GM12878 (cell line): Measurements from ENCODE around the gene BMPR1B. TPM values are rescaled to one million over a fixed set of nuclear protein-coding genes. Genes with fewer than 3 reads are reported as not detected.

Experiments
- ATAC-seq: fragments of 200-7000 bp; cut with Tn5 transposase; 3 replicates; pipeline ENCODE4 v1.9.1; 2020; ENCODE audit warnings: mild to moderate bottlenecking, moderate library complexity
- BruUV-seq: library from RNA; stranded (reverse); fragments of 400-500 nt; replicated peaks from 2 replicates; lab custom pipeline; 2021; lab: Mats Ljungman, UMichigan
- CTCF ChIA-PET: fragments of 300-600 bp; sonication (Branson Sonifier 250); formaldehyde crosslinking; extraction: SDS; loops from one replicate; lab custom pipeline; 2021; ENCODE audit warnings: inconsistent platforms; lab: Yijun Ruan, JAX
- POLR2A ChIA-PET: fragments of 350-600 bp; formaldehyde crosslinking; extraction: SDS; loops from one replicate; lab custom pipeline; 2021; ENCODE audit warnings: inconsistent platforms; lab: Charles Lee
- RAD21 ChIA-PET: fragments of 300-600 bp; sonication (Branson Sonifier 250); formaldehyde crosslinking; loops from one replicate; lab custom pipeline; 2023; ENCODE audit warnings: antibody characterized with exemption; ENCODE audit not compliant: unreplicated experiment; lab: Charles Lee
- SMC1A ChIA-PET: fragments of 300-600 bp; sonication (Branson Sonifier 250); formaldehyde crosslinking; loops from one replicate; lab custom pipeline; 2023; ENCODE audit not compliant: unreplicated experiment, uncharacterized antibody; lab: Charles Lee
- DNase-seq: peaks from one replicate; pipeline ENCODE4 v3.0.0-alpha.2; 2011; ENCODE audit warnings: low read depth, low spot score
- FAIRE-seq: peaks from 3 replicates; lab custom pipeline; 2011; peaks lifted over from hg19 to GRCh38; lab: Jason Lieb, UNC
- H2AFZ ChIP-seq: 2 replicates; pipeline ENCODE4 v1.6.0; 2011; ENCODE audit warnings: low read depth, low read length, control low read depth; ENCODE audit not compliant: control insufficient read depth
- H3K27ac ChIP-seq: 2 replicates; pipeline ENCODE4 v1.5.1; 2011; ENCODE audit warnings: control low read depth; ENCODE audit not compliant: control insufficient read depth, insufficient read depth
- H3K27me3 ChIP-seq, 2 experiments: replicated peaks in 1 of 2; 2 replicates each; pipeline versions ENCODE4 v1.6.0 to v1.6.1; 2011; ENCODE audit warnings: low read length in 1 of 2; ENCODE audit not compliant: control insufficient read depth in 2 of 2, insufficient read depth in 2 of 2
- H3K36me3 ChIP-seq, 2 experiments: 2 replicates each; pipeline ENCODE4 v1.5.1; 2011; ENCODE audit warnings: low read length in 1 of 2; ENCODE audit not compliant: control insufficient read depth in 2 of 2, insufficient read depth in 2 of 2
- H3K4me1 ChIP-seq: 2 replicates; pipeline ENCODE4 v1.6.1; 2011; ENCODE audit warnings: mild to moderate bottlenecking, low read length, moderate library complexity, mixed read lengths; ENCODE audit not compliant: control insufficient read depth, insufficient read depth
- H3K4me2 ChIP-seq: 2 replicates; pipeline ENCODE4 v1.6.0; 2011; ENCODE audit warnings: control low read depth; ENCODE audit not compliant: control insufficient read depth, insufficient read depth
- H3K4me3 ChIP-seq: fragments of 200-600 bp; sonication (generic); 2 replicates; pipeline ENCODE4 v1.5.1; 2016
- H3K79me2 ChIP-seq: 2 replicates; pipeline ENCODE4 v1.6.0; 2011; ENCODE audit warnings: low read length; ENCODE audit not compliant: control insufficient read depth, insufficient read depth
- H3K9ac ChIP-seq: 2 replicates; pipeline ENCODE4 v1.8.0; 2011; ENCODE audit warnings: low read length, control low read depth, mixed read lengths; ENCODE audit not compliant: control insufficient read depth, insufficient read depth
- H3K9me3 ChIP-seq: replicated peaks from 3 replicates; pipeline ENCODE4 v1.5.1; 2011; ENCODE audit warnings: mild to moderate bottlenecking, low read length; ENCODE audit not compliant: control insufficient read depth, insufficient read depth
- H4K20me1 ChIP-seq: 2 replicates; pipeline ENCODE4 v1.6.0; 2011; ENCODE audit not compliant: control insufficient read depth, insufficient read depth
- BRCA1 ChIP-seq: IDR thresholded peaks from 2 replicates; pipeline ENCODE4 v1.6.1; 2011; ENCODE audit warnings: low read depth, low read length, improper control_type of control experiment
- CBFB ChIP-seq: IDR thresholded peaks from 2 replicates; pipeline ENCODE4 v1.6.1; 2016; ENCODE audit warnings: antibody characterized with exemption, low read depth
- CHD1 ChIP-seq: IDR thresholded peaks from 2 replicates; pipeline ENCODE4 v1.6.1; 2012; ENCODE audit warnings: low read depth, low read length, improper control_type of control experiment
- EZH2 ChIP-seq: IDR thresholded peaks from 2 replicates; pipeline ENCODE4 v1.6.1; 2012; ENCODE audit warnings: low read depth, mild to moderate bottlenecking, control low read depth, inconsistent platforms, low read length, borderline replicate concordance; ENCODE audit not compliant: control insufficient read depth
- HDAC6 ChIP-seq: fragments of 200-600 bp; sonication (generic); IDR thresholded peaks from one replicate; pipeline ENCODE4 v1.8.0; 2017; ENCODE audit warnings: antibody characterized with exemption; ENCODE audit not compliant: unreplicated experiment
- RAD51 ChIP-seq: fragments of 450-650 bp; IDR thresholded peaks from 2 replicates; pipeline ENCODE4 v1.6.1; 2016; ENCODE audit warnings: moderate library complexity, mild to moderate bottlenecking, inconsistent platforms
- SREBF1 ChIP-seq: IDR thresholded peaks from 2 replicates; pipeline ENCODE4 v1.6.1; 2012; ENCODE audit warnings: mild to moderate bottlenecking, low read length
- STAT1 ChIP-seq: fragments of 450-650 bp; conservative IDR thresholded peaks from 2 replicates; pipeline ENCODE4 v1.6.1; 2014; ENCODE audit warnings: antibody characterized with exemption, mild to moderate bottlenecking
- SUPT20H ChIP-seq: IDR thresholded peaks from 2 replicates; pipeline ENCODE4 v1.6.1; 2011; ENCODE audit warnings: low read depth, mild to moderate bottlenecking, low read length, moderate library complexity, borderline replicate concordance; ENCODE audit not compliant: control insufficient read depth
- ZBED1 ChIP-seq: IDR thresholded peaks from 2 replicates; pipeline ENCODE4 v1.6.1; 2016; ENCODE audit warnings: borderline replicate concordance
- WGBS: methylation state at CpG from one replicate; pipeline ENCODE4 v1.1.6; 2016; ENCODE audit warnings: low lambda C conversion rate; ENCODE audit not compliant: insufficient replicate concordance, insufficient coverage; ENCODE audit errors: missing lambda C conversion rate; 5-methylcytosine and 5-hydroxymethylcytosine counted together
- in situ Hi-C: fragments of 300-500 bp; cut with MboI; formaldehyde crosslinking; loops from 9 replicates; pipeline ENCODE4 v1.14.3; 2018; ENCODE audit warnings: mixed read lengths
- intact Hi-C: fragments of 100-400 bp; cut with micrococcal nuclease; formaldehyde crosslinking; loops from one replicate; pipeline ENCODE4 v1.14.2; 2022; ENCODE audit not compliant: unreplicated experiment
- polyA plus RNA-seq, 11 experiments: library from polyadenylated mRNA; depleted of rRNA in 4 of 11; unstranded in 6 of 11; stranded (reverse) in 5 of 11; fragments of >200 nt; fragmentation: Nextera tagmentation in 4 of 11; fragmentation: Illumina TruSeq in 1 of 11; extraction: Ambion mirVana in 4 of 11; extraction: Trizol in 1 of 11; gene quantifications; 1 replicate in 1 of 11; 2 replicates in 10 of 11; pipeline versions ENCODE4 v1.2.1 to v1.2.3, GENCODE V29; 2011 to 2016; ENCODE audit warnings: inconsistent platforms in 2 of 11, missing spikeins in 2 of 11, low read depth in 1 of 11
- total RNA-seq, 4 experiments: library from RNA; depleted of rRNA in 3 of 4; stranded (reverse); fragments of >200 nt in 3 of 4; fragmentation: Illumina TruSeq in 1 of 4; extraction: Trizol in 1 of 4; gene quantifications; 2 replicates each; pipeline versions ENCODE4 v1.2.1 to v1.2.3, GENCODE V29; 2013 to 2021
- TF ChIP-seq, protein P1 (sequence below): fragments of 450-650 bp; IDR thresholded peaks from 2 replicates; pipeline ENCODE4 v1.6.1; 2018; ENCODE audit warnings: borderline replicate concordance, mild to moderate bottlenecking; ENCODE audit not compliant: partially characterized antibody
- TF ChIP-seq, protein P2 (sequence below): fragments of 450-650 bp; IDR thresholded peaks from 2 replicates; pipeline ENCODE4 v1.6.1; 2016; ENCODE audit warnings: mild to moderate bottlenecking
- TF ChIP-seq, protein P3 (sequence below), 3 experiments: IDR thresholded peaks in 2 of 3; conservative IDR thresholded peaks in 1 of 3; 2 replicates each; pipeline ENCODE4 v1.5.1; 2011; ENCODE audit warnings: low read depth in 3 of 3, low read length in 3 of 3, mild to moderate bottlenecking in 3 of 3, control low read depth in 2 of 3, moderate library complexity in 2 of 3, inconsistent platforms in 1 of 3, mixed read lengths in 1 of 3; ENCODE audit not compliant: control insufficient read depth in 2 of 3, insufficient read depth in 1 of 3; ENCODE audit errors: extremely low read depth in 1 of 3
- TF ChIP-seq, protein P4 (sequence below): IDR thresholded peaks from 2 replicates; pipeline ENCODE4 v1.6.1; 2011; ENCODE audit warnings: borderline replicate concordance, low read depth, mild to moderate bottlenecking, moderate library complexity, low read length; ENCODE audit not compliant: insufficient read depth, poor library complexity, severe bottlenecking

BMPR1B gene
- total and polyA plus RNA-seq, 10 of the 15 experiments (the other 5 are each of a cell fraction or from before 2014, with no cell fraction given): not detected

DNA sequence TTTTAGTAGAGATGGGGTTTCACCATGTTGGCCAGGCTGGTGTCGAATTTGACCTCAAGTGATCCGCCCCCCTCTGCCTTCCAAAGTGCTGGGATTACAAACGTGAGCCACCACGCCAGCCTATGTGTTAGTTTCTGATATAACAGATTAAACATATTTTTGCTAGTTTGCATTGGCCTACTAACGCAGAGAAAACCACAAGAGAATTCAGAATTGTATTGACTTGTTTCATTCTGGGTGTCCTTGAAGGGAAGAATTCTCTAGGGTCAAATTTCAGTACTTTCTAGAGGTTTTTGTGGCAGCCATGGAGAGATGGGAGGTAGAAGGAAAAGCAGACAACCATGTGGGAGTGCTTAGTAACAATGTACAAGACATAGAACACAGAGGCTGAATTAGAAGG lies 46.1 kb upstream of the BMPR1B start:
- no peak overlapping the region for H3K27ac ChIP-seq
- ATAC-seq (no peak), DNase-seq (no peak), FAIRE-seq (no peak)
- no peaks in the 10 kb centered on the region for H3K9me3 ChIP-seq
- H3K4me2 ChIP-seq: no peak overlapping the region
- SMC1A ChIA-PET: no interaction called here
- H3K27me3 ChIP-seq: no peaks in the 10 kb centered on the region
- in situ Hi-C loops: no loop called here
- RAD21 ChIA-PET: no interaction called here
- H2AFZ ChIP-seq: no peak overlapping the region
- no peaks in the 10 kb centered on the region for H4K20me1 ChIP-seq
- no peak overlapping the region for H3K4me3 ChIP-seq
- H3K79me2 ChIP-seq: no peaks in the 10 kb centered on the region
- no peaks in the 10 kb centered on the region for H3K36me3 ChIP-seq
- intact Hi-C loops: no loop called here
- H3K9ac ChIP-seq: no peak overlapping the region
- POLR2A ChIA-PET: no interaction called here
- 15% methylated on average over 5 of the region's 5 CpGs for WGBS
- CTCF ChIA-PET: no interaction called here
- no peaks in the 10 kb centered on the region for H3K4me1 ChIP-seq
- BruUV-seq: no TSS peak
- TF ChIP-seq, protein P1, sequence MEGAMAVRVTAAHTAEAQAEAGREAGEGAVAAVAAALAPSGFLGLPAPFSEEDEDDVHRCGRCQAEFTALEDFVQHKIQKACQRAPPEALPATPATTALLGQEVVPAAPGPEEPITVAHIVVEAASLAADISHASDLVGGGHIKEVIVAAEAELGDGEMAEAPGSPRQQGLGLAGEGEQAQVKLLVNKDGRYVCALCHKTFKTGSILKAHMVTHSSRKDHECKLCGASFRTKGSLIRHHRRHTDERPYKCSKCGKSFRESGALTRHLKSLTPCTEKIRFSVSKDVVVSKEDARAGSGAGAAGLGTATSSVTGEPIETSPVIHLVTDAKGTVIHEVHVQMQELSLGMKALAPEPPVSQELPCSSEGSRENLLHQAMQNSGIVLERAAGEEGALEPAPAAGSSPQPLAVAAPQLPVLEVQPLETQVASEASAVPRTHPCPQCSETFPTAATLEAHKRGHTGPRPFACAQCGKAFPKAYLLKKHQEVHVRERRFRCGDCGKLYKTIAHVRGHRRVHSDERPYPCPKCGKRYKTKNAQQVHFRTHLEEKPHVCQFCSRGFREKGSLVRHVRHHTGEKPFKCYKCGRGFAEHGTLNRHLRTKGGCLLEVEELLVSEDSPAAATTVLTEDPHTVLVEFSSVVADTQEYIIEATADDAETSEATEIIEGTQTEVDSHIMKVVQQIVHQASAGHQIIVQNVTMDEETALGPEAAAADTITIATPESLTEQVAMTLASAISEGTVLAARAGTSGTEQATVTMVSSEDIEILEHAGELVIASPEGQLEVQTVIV: no peak
- TF ChIP-seq RAD51 (no peak), HDAC6 (no peak), SUPT20H (no peak), SREBF1 (no peak), STAT1 (no peak), EZH2 (no peak), ZBED1 (no peak), CHD1 (no peak), BRCA1 (no peak), CBFB (no peak)
- TF ChIP-seq, protein P2, sequence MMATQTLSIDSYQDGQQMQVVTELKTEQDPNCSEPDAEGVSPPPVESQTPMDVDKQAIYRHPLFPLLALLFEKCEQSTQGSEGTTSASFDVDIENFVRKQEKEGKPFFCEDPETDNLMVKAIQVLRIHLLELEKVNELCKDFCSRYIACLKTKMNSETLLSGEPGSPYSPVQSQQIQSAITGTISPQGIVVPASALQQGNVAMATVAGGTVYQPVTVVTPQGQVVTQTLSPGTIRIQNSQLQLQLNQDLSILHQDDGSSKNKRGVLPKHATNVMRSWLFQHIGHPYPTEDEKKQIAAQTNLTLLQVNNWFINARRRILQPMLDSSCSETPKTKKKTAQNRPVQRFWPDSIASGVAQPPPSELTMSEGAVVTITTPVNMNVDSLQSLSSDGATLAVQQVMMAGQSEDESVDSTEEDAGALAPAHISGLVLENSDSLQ: no peak
- TF ChIP-seq, protein P3, sequence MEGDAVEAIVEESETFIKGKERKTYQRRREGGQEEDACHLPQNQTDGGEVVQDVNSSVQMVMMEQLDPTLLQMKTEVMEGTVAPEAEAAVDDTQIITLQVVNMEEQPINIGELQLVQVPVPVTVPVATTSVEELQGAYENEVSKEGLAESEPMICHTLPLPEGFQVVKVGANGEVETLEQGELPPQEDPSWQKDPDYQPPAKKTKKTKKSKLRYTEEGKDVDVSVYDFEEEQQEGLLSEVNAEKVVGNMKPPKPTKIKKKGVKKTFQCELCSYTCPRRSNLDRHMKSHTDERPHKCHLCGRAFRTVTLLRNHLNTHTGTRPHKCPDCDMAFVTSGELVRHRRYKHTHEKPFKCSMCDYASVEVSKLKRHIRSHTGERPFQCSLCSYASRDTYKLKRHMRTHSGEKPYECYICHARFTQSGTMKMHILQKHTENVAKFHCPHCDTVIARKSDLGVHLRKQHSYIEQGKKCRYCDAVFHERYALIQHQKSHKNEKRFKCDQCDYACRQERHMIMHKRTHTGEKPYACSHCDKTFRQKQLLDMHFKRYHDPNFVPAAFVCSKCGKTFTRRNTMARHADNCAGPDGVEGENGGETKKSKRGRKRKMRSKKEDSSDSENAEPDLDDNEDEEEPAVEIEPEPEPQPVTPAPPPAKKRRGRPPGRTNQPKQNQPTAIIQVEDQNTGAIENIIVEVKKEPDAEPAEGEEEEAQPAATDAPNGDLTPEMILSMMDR (IDR thresholded peaks at IDR 0.05 in 2 of 3, conservative IDR thresholded peaks at IDR 0.05 in 1 of 3; ENCODE audit: control insufficient read depth in 2 of 3, extremely low read depth in 1 of 3, insufficient read depth in 1 of 3, low read depth in 3 of 3, low read length in 3 of 3): no peak
- TF ChIP-seq, protein P4, sequence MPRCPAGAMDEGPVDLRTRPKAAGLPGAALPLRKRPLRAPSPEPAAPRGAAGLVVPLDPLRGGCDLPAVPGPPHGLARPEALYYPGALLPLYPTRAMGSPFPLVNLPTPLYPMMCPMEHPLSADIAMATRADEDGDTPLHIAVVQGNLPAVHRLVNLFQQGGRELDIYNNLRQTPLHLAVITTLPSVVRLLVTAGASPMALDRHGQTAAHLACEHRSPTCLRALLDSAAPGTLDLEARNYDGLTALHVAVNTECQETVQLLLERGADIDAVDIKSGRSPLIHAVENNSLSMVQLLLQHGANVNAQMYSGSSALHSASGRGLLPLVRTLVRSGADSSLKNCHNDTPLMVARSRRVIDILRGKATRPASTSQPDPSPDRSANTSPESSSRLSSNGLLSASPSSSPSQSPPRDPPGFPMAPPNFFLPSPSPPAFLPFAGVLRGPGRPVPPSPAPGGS: no peak
